Keratinocyte (primary cell): ENCODE measurements around the gene CELSR3. TPM values are rescaled to one million over a fixed set of nuclear protein-coding genes. Genes with fewer than 3 reads are reported as not detected.

Experiments used
- DNase-seq: peaks from one replicate; pipeline ENCODE4 v3.0.0-alpha.2; 2011; ENCODE audit warnings: low read depth, missing footprints, low spot score
- FAIRE-seq: peaks from 2 replicates; lab custom pipeline; 2011; peaks lifted over from hg19 to GRCh38; lab: Jason Lieb, UNC
- H2AFZ ChIP-seq: 2 replicates; pipeline ENCODE4 v1.6.0; 2012; ENCODE audit warnings: low read length, control low read depth, inconsistent platforms; ENCODE audit not compliant: control insufficient read depth
- H3K27ac ChIP-seq: 2 replicates; pipeline ENCODE4 v1.5.1; 2011; ENCODE audit warnings: low read length; ENCODE audit not compliant: control insufficient read depth, insufficient read depth
- H3K27me3 ChIP-seq: 3 replicates; pipeline ENCODE4 v1.6.0; 2011; ENCODE audit warnings: low read length; ENCODE audit not compliant: control insufficient read depth, insufficient read depth; ENCODE audit errors: extremely low read depth
- H3K36me3 ChIP-seq, 2 experiments: 2 replicates in 1 of 2; 3 replicates in 1 of 2; pipeline ENCODE4 v1.5.1; 2011; ENCODE audit warnings: low read length in 2 of 2, mild to moderate bottlenecking in 1 of 2; ENCODE audit not compliant: control insufficient read depth in 2 of 2, insufficient read depth in 2 of 2; ENCODE audit errors: extremely low read depth in 1 of 2
- H3K4me1 ChIP-seq: 3 replicates; pipeline ENCODE4 v1.5.1; 2011; ENCODE audit warnings: low read length; ENCODE audit not compliant: control insufficient read depth, insufficient read depth; ENCODE audit errors: extremely low read depth
- H3K4me2 ChIP-seq: 3 replicates; pipeline ENCODE4 v1.6.0; 2011; ENCODE audit warnings: low read depth, low read length; ENCODE audit not compliant: control insufficient read depth, insufficient read depth; ENCODE audit errors: extremely low read depth
- H3K4me3 ChIP-seq, 3 experiments: fragments of 200-600 bp in 1 of 3; sonication (generic) in 1 of 3; 2 replicates in 2 of 3; 3 replicates in 1 of 3; pipeline ENCODE4 v1.5.1; 2011 to 2016; ENCODE audit warnings: low read length in 3 of 3, mild to moderate bottlenecking in 3 of 3, control low read depth in 2 of 3, inconsistent platforms in 1 of 3, low read depth in 1 of 3, mixed read lengths in 1 of 3, mixed run types in 1 of 3, moderate library complexity in 1 of 3; ENCODE audit not compliant: control insufficient read depth in 2 of 3, insufficient read depth in 2 of 3; ENCODE audit errors: extremely low read depth in 1 of 3
- H3K79me2 ChIP-seq: 2 replicates; pipeline ENCODE4 v1.6.0; 2012; ENCODE audit warnings: low read length; ENCODE audit not compliant: control insufficient read depth, insufficient read depth
- H3K9ac ChIP-seq: 3 replicates; pipeline ENCODE4 v1.6.0; 2011; ENCODE audit warnings: low read length; ENCODE audit not compliant: control insufficient read depth, insufficient read depth; ENCODE audit errors: extremely low read depth
- H3K9me1 ChIP-seq: 3 replicates; pipeline ENCODE4 v1.6.0; 2011; ENCODE audit warnings: low read length; ENCODE audit not compliant: control insufficient read depth, insufficient read depth; ENCODE audit errors: extremely low read depth
- H3K9me3 ChIP-seq: 2 replicates; pipeline ENCODE4 v1.5.1; 2012; ENCODE audit warnings: low read depth, low read length; ENCODE audit not compliant: control insufficient read depth
- H4K20me1 ChIP-seq: 3 replicates; pipeline ENCODE4 v1.6.0; 2011; ENCODE audit warnings: low read length; ENCODE audit not compliant: control insufficient read depth, insufficient read depth; ENCODE audit errors: extremely low read depth
- EZH2 ChIP-seq: IDR thresholded peaks from one replicate; pipeline ENCODE4 v1.6.1; 2012; ENCODE audit warnings: inconsistent platforms, mild to moderate bottlenecking, low read length, moderate library complexity
- dilution Hi-C: fragments of 300-500 bp; cut with MboI; formaldehyde crosslinking; loops from one replicate; pipeline ENCODE4 v1.7.0; 2020; ENCODE audit warnings: low sequenced_read_pairs; ENCODE audit not compliant: extremely low pct_ligation_motif_present
- polyA plus RNA-seq, 5 experiments: library from polyadenylated mRNA; depleted of rRNA in 3 of 5; stranded (reverse) in 3 of 5; stranded (forward) in 1 of 5; unstranded in 1 of 5; fragments of >200 nt; gene quantifications; 1 replicate in 1 of 5; 2 replicates in 3 of 5; 3 replicates in 1 of 5; pipeline versions ENCODE4 v1.2.1 to v1.2.3, GENCODE V29; 2011 to 2012; ENCODE audit warnings: missing spikeins in 2 of 5, low read depth in 1 of 5, low replicate concordance in 1 of 5
- TF ChIP-seq, protein P1 (sequence below), 3 experiments: IDR thresholded peaks in 1 of 3; conservative IDR thresholded peaks in 1 of 3; optimal IDR thresholded peaks in 1 of 3; 2 replicates in 2 of 3; 3 replicates in 1 of 3; pipeline versions ENCODE3 to v1.5.1; 2011; ENCODE audit warnings: low read length in 3 of 3, mild to moderate bottlenecking in 3 of 3, moderate library complexity in 2 of 3, control low read depth in 1 of 3, inconsistent platforms in 1 of 3; ENCODE audit not compliant: insufficient read depth in 2 of 3; ENCODE audit errors: extremely low read depth in 1 of 3

The CELSR3 gene
- polyA plus RNA-seq, 1 donor (not counting 4 experiments of a cell fraction or from before 2014, with no cell fraction given) = 0.25 TPM

DNA sequence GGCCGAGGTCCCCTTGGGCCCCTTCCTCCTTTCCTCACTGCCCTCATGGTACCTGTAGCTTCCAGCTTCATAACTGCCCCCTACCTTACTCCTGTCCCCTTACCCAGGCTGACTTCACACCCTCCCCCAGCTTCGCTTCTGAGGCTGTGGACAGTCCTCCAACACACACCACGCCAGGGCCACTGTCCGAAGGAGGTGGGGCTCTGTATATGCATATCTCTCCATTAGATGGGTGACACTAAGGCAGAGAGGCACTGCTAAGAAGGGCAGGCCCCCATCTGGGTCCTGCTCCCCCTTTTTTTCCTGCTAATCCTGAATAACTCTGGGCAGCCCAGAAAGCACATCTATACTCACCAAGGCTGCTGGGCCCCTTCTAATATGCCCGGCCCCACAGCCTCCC is 66.5 kb downstream of the CELSR3 start:
- Histone ChIP-seq H4K20me1 (peaks cover 12% of the 10 kb centered on the region), H3K36me3 (peaks cover 24 to 45% of the 10 kb centered on the region in 2 experiments), H3K4me2 (peak overlapping the region; percentile 98), H3K27me3 (no peaks in the 10 kb centered on the region), H3K9me3 (no peaks in the 10 kb centered on the region), H3K4me3 (no peak overlapping the region), H3K79me2 (peaks cover 39% of the 10 kb centered on the region), H3K27ac (peak overlapping the region; percentile 98), H3K9ac (peak overlapping the region; percentile 93), H2AFZ (no peak overlapping the region), H3K9me1 (peaks cover 2% of the 10 kb centered on the region), H3K4me1 (peaks cover 84% of the 10 kb centered on the region)
- no peak for DNase-seq
- TF ChIP-seq, protein P1, sequence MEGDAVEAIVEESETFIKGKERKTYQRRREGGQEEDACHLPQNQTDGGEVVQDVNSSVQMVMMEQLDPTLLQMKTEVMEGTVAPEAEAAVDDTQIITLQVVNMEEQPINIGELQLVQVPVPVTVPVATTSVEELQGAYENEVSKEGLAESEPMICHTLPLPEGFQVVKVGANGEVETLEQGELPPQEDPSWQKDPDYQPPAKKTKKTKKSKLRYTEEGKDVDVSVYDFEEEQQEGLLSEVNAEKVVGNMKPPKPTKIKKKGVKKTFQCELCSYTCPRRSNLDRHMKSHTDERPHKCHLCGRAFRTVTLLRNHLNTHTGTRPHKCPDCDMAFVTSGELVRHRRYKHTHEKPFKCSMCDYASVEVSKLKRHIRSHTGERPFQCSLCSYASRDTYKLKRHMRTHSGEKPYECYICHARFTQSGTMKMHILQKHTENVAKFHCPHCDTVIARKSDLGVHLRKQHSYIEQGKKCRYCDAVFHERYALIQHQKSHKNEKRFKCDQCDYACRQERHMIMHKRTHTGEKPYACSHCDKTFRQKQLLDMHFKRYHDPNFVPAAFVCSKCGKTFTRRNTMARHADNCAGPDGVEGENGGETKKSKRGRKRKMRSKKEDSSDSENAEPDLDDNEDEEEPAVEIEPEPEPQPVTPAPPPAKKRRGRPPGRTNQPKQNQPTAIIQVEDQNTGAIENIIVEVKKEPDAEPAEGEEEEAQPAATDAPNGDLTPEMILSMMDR (optimal IDR thresholded peaks at IDR 0.05 in 1 of 3, IDR thresholded peaks at IDR 0.05 in 1 of 3, conservative IDR thresholded peaks at IDR 0.05 in 1 of 3; ENCODE audit: extremely low read depth in 1 of 3, insufficient read depth in 2 of 3, low read length in 3 of 3) = no peak
- no peak for TF ChIP-seq EZH2
- dilution Hi-C loops = no loop called here
- no peak for FAIRE-seq

DNA sequence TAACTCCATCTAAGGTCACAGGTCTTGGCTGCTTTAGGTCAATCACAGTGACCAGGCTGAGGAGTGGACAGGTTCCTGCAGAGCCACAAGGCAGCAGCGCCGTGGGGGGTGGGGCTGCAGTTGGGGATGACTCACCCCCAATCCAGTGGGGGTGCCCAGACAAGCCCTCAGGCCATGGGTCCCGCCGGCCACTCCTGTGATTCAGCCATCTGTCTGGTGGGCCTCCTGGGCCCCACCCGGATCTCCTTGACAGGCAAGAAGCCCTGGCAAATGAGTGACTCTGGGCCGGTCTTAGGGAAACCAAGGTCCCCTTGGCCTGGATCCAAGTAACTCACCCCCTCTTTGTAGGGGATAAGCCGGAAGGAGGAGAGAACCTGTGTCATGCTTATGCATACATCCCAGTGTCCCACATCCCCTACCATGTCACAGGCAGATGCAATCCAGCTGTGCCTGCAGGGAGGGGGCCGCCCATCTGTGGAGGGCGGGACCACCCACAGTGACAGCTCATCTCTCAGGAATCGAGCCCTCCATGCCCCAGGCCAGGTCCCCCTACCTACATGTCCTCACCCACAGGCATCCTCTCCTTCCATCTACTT is 67.1 kb downstream of the CELSR3 start:
- H3K27ac ChIP-seq = peak overlapping the region; percentile 98
- peaks cover 81% of the 10 kb centered on the region for H3K4me1 ChIP-seq
- dilution Hi-C loops = no loop called here
- H2AFZ ChIP-seq = no peak overlapping the region
- peak overlapping the region; percentile 98 for H3K4me2 ChIP-seq
- peaks cover 25 to 45% of the 10 kb centered on the region in 2 experiments for H3K36me3 ChIP-seq
- peak; percentile 100 for DNase-seq
- H3K79me2 ChIP-seq = peaks cover 45% of the 10 kb centered on the region
- H3K9me1 ChIP-seq = peaks cover 2% of the 10 kb centered on the region
- no peaks in the 10 kb centered on the region for H3K27me3 ChIP-seq
- peaks cover 12% of the 10 kb centered on the region for H4K20me1 ChIP-seq
- peak overlapping the region; percentile 93 for H3K9ac ChIP-seq
- peak; percentile 96 for FAIRE-seq
- no peak for TF ChIP-seq EZH2
- TF ChIP-seq, protein P1 (optimal IDR thresholded peaks at IDR 0.05 in 1 of 3, IDR thresholded peaks at IDR 0.05 in 1 of 3, conservative IDR thresholded peaks at IDR 0.05 in 1 of 3; ENCODE audit: extremely low read depth in 1 of 3, insufficient read depth in 2 of 3, low read length in 3 of 3) = no peak
- no peaks in the 10 kb centered on the region for H3K9me3 ChIP-seq
- H3K4me3 ChIP-seq = peak overlapping the region; percentile 60 to 95 (median 91)
